ENCODE measurements around the gene TSPAN5.

Gene TSPAN5

GRCh38 chr4:98581126-98581525 lies 77.3 kb downstream of the TSPAN5 start:
- no peak for DNase-seq

- no peak for DNase-seq
These were observed 80.5 kb downstream of the TSPAN5 start for GRCh38 chr4:98577956-98578355.

DNA sequence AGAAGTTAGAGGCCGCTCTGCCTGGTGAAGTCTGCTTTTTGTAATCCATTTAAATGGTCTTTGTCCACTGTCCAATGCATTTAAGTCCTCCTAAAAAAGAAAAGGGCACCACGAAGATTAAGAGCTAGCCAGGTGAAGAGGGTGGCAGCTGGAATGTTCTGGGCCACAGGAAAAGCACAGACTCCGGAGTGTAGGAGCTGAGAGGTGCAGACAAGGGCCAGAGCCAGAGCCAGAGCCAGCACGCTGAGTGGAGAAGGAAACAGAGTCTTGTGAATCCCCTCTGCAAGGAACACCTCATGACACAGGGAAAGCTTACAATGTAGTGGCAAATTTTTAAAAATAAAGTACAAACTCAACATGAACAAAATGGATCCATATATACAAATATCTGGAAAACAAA lies 83.6 kb downstream of the TSPAN5 start:
- no peak for DNase-seq

DNA sequence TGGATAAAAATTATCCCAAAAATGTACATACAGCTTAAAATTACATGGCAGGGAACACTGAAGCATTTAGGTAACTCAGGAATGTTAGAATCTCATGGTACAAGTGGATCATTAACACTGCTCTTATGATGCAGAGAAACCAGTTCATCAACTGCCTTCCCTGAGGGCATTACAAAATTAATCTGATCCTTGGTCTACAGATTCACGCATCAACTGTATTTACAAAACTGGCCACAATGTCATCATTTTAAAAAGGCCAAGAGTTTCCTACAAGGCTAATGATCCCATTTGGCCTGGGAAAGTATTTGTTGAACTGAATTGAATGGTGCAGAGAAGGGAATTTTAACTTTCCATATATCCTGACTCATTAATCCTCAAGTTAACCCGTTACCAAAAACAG lies 84.6 kb downstream of the TSPAN5 start:
- DNase-seq = no peak

DNA sequence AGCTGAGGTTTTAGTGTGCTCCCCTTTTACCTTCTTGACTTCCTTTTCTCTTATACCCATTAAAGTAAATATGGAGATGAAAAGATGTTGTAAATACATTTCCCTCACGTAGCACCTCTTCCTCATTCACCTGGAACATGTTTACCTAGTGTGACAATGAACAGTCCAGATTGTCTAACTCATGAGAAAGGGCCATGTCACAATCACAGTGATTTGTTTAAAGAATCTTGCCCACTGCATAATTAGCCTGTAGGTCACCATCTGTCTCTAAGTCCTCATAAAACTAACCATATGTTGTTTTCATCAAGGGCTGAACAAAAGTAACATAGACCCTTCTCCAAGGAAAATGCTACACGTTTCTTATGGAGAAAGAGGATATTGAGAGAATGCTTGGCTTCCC lies 85.7 kb downstream of the TSPAN5 start:
- no peak for DNase-seq

- no peak for DNase-seq
These were observed 87.1 kb downstream of the TSPAN5 start for GRCh38 chr4:98571161-98571786.

DNA sequence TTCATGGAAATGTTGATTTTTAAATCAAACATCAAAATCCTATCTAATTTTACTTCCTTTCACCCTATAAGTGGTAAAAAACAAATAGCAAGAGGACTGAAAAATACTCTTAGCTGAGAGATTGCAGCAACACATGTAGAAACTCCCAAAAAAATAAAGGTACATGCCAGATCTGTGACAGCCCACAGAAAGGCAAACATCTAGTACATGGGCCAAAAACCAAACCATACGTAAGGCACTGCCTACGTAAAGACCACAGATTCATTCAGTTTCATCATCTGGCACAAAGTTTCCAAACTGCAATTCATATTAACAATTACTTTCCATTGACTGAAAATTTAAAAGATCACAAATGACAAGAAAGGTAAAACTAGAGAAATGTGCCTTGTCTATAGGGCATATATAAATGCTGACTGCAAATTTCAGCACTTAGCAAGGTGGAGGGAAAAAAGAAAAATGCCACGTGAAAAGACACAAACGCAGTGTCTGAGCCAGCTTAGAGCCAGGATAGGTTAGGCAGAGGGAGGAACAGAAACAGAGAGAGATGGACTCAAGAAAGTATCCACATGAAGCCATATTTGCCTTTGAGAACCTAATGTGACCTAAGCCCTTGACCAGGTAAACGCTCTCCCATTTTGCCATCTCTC lies 88.1 kb downstream of the TSPAN5 start:
- no peak for DNase-seq

- no peak for DNase-seq
These were observed 89.3 kb downstream of the TSPAN5 start for GRCh38 chr4:98568941-98569663.

DNA sequence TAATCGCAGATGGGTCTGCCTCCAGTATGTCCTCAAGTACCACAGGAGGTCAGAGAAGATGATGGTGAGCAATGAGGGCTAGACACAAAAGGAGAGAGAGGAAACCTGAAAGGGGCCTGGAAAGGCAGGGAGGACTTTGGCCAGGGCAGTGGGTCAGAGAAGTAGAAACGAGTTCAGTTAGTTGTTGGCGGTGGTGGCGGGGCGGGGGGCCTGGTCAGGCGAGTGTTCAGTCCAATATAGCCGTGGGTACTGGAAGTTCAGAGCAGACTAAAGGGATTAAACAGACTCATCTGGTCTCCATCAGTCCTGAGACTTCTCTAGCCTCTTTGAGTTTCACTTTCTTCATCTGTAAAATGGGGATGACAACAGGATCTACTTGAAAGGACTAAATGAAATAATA lies 90.8 kb downstream of the TSPAN5 start:
- DNase-seq = no peak

- DNase-seq = no peak
These were observed 91.9 kb downstream of the TSPAN5 start for GRCh38 chr4:98566361-98567008.

DNA sequence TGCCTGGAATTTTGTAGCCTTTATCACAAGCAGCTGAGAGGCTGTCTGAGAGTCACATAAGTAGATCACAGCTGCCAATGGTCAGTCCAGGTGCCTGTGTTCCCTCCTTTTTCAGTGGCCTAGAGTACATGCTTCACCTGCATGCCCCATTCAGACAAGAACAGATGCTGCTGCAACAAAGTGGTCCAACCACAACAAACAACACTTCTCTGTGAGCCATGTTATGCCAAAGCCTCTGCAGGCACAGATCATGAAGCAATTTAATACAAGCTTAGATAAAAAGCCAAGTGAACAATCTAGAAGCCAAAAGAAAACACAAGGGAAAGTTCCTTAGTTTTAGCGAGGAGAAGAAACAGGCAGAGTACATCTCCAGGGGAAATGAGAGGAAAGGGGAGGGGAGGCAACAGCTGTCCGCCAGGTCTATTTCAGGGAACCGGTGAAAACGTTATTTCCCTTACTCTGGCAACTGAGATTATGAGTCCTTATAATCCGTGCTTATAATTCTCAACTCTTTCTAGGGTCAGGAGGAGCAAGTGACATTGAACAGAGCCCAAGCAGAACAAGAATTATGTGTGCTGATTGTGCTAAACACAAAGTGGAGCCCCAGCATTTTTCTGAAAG lies 92.6 kb downstream of the TSPAN5 start:
- no peak for DNase-seq

DNA sequence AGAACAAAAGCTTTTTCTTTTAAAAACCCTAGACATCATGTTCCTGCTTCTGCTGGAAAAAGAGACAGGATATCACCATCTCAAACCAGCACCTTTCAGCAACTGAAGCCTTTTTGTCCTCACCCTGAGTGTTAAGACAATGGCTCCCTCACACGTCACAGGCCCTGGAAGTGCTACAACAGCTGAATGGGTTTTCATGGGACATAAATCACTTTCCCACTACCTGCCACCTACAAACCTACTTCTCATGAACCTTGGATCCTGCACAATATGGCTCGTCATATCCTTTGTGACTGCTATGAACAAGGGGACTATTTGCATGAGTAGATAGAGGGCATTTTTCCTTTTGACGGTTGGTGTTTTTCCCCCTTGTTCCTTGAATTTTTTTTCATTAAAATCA lies 93.6 kb downstream of the TSPAN5 start:
- DNase-seq = no peak

DNA sequence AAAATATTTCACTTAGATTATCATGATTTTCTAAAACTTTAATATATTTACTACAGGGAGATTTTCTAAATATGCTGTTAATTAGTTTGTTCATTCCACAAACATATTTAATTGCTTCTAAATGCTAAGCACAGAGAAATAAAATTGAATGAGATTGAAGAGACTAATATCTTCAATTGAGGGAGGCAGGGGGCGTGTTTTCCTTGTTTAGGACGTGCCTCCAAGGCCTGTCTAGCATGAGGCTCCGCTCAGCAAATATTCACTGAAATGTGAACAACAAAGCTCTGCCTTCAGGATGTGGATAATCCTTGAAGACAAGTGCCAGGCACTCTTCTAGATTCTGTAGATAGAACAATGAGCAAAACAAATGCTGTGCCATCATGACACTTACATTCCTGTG lies 98.1 kb downstream of the TSPAN5 start:
- no peak for DNase-seq

- no peak for DNase-seq
These were observed 99.8 kb downstream of the TSPAN5 start for GRCh38 chr4:98558471-98559169.

GRCh38 chr4:98557194-98557892 lies 101.1 kb downstream of the TSPAN5 start:
- no peak for DNase-seq

- DNase-seq = no peak
These were observed 102.0 kb downstream of the TSPAN5 start for GRCh38 chr4:98556451-98556850.

DNA sequence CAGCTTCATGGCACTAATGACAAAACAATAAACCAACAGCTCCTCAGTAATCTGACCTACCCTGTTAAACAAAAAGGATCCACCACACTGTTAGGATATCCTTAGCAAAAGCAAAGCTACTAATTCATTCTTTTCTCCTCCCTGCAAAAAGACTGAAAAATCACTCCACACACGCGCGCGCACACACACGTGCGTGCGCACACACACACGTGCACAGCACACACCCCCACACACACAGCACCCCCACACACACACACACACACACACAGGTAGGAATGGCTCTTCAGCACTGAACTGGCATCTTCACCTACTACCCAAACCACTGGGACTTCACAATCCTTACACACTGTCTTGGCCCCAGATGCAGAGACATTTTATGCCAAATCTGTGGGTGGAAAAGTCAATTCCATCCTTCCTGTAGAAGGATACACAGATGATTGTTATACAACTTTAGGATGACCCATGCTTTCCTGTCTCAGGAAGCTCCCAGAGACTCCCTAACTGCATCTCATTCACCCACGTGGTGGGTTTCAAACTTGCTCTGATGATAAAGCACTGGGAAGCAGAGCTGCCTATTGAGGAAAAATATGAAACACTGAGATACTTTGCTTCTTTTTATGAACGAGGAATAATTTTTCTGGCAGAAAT lies 102.5 kb downstream of the TSPAN5 start:
- DNase-seq = no peak

DNA sequence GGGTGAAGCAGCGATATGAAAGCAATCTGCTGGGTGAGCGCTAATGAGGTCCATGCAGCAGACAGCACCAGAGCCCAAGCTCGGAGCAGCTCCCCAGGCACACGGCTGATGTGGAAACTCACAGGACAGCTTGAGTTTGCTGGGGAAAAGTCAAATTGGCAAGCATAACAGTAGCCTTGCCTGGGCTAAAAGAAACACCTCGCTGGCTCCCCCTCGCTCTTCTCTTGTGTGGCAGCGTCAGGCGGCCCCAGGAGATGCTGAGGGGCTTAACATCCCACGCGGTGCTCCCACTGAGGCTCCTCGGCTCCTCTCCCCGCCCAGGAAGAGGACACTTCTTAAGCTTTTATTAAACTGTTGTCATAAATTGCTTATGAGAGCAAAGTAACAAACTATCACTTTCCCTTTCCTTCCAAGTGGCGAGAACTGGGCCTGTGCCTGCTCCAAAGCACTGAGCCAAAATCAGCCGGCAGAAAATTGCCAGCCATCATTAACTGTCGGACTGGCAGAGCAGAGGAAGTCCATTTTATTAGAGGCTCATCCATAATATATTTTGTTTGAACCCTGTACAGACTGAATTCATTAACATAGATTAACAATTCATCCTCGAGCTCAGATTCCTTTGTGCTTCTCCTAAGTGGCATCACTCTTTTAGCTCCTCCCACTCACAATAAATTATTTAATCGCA lies 111.4 kb downstream of the TSPAN5 start:
- DNase-seq = no peak

GRCh38 chr4:98544818-98545414 lies 113.5 kb downstream of the TSPAN5 start:
- DNase-seq = no peak

DNA sequence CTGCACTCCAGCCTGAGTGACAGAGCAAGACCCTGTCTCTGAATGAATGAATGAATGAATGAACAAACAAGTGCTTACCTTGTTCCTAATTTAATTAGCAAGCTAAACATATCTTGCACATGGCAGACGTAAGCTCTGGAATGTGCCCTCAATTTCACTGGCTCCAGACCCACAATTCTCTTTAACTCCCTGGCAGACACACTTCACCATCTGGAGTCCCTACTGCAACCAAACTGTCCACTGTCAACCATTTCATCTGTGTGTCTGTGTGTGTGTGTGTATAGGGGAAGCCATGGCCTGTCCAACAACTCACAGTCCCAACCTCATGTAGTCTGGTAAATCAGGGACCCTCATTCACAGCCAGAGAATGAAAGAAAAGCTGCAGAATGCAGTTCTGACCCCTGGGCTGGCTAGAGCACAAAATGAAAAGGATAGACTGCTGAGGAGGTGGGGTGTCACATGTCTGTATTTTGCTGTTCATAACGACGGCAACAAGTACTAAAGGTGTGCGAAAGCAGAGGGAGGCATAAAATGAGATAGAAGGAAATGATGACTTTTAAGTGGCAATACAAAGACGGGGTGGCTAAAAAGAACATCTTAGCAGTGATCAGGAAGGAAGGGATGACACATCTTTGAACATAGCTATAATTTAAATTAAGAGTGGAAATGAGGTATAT lies 114.1 kb downstream of the TSPAN5 start:
- DNase-seq = no peak

All from NCI-H1105 (cell line).